Subcutaneous abdominal adipose tissue (tissue), 5 donors: Measurements from ENCODE around the gene OR13D1.
"Not testable (repeated sequence)": the region's sequence is repeated elsewhere in the genome, so short reads cannot be mapped to it uniquely, and the experiment has no call there.

ENCODE experiments used
- H3K27ac ChIP-seq: one replicate; pipeline ENCODE4 v1.7.0; 2013; ENCODE audit warnings: low read depth, mild to moderate bottlenecking, inconsistent platforms, low read length, moderate library complexity
- H3K27me3 ChIP-seq, 5 donors: one replicate each; pipeline ENCODE4 v1.7.0; 2013; ENCODE audit warnings: low read length in 5 of 5, inconsistent platforms in 1 of 5; ENCODE audit not compliant: control insufficient read depth in 5 of 5, insufficient read depth in 4 of 5
- H3K36me3 ChIP-seq, 5 donors: one replicate each; pipeline ENCODE4 v1.7.0; 2013; ENCODE audit warnings: low read length in 5 of 5; ENCODE audit not compliant: control insufficient read depth in 5 of 5, insufficient read depth in 5 of 5
- H3K4me1 ChIP-seq, 5 donors: one replicate each; pipeline ENCODE4 v1.7.0; 2013; ENCODE audit warnings: low read length in 5 of 5, mild to moderate bottlenecking in 3 of 5, moderate library complexity in 1 of 5; ENCODE audit not compliant: control insufficient read depth in 5 of 5, insufficient read depth in 5 of 5
- H3K4me3 ChIP-seq, 5 donors: one replicate each; pipeline ENCODE4 v1.7.0; 2013; ENCODE audit warnings: low read length in 5 of 5, low read depth in 1 of 5
- H3K9ac ChIP-seq, 5 donors: one replicate each; pipeline ENCODE4 v1.7.0; 2013; ENCODE audit warnings: low read length in 5 of 5, mild to moderate bottlenecking in 4 of 5, moderate library complexity in 3 of 5
- H3K9me3 ChIP-seq, 5 donors: one replicate each; pipeline ENCODE4 v1.7.0; 2013; ENCODE audit warnings: low read length in 5 of 5; ENCODE audit not compliant: control insufficient read depth in 5 of 5
- donor health status: healthy.
- donor health status: healthy.
- donor health status: healthy.
- donor health status: healthy.
- donor health status: healthy.

Gene OR13D1, protein sequence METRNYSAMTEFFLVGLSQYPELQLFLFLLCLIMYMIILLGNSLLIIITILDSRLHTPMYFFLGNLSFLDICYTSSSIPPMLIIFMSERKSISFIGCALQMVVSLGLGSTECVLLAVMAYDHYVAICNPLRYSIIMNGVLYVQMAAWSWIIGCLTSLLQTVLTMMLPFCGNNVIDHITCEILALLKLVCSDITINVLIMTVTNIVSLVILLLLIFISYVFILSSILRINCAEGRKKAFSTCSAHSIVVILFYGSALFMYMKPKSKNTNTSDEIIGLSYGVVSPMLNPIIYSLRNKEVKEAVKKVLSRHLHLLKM

DNA sequence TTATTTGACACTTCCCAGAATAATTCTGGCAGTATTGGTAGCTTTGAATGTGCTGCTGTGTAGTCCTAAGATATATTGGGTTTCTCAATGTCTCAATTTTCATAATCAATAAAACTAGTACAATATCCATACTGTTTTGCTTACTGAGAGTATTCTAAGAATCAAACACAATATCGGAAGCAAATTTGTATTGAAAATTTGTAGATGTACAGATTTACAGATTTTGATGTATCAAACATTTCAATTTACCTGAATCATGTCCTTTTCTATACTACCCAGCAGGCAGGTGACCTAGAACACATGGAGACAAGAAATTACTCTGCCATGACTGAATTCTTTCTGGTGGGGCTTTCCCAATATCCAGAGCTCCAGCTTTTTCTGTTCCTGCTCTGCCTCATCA lies at the start of gene OR13D1:
Gene OR13D1 (plus strand): TSS at position 301 of the 400 bp plus-strand sequence. CDS start 0 bp downstream, at position 301.
- no peaks in the 10 kb centered on the region for H3K27me3 ChIP-seq
- H3K9ac ChIP-seq, result no peak within 1 kb of the TSS
- H3K4me1 ChIP-seq, result no peaks in the 10 kb centered on the region
- H3K27ac ChIP-seq, result no peak within 1 kb of the TSS
- H3K9me3 ChIP-seq, result no peaks in the 10 kb centered on the region
- H3K36me3 ChIP-seq, result no peaks in the 10 kb centered on the region
- H3K4me3 ChIP-seq, result no peak within 1 kb of the TSS

- H3K9me3 ChIP-seq, result peaks cover 0 to 2% (median under 1%) of the 10 kb centered on the region in 5 donors
- H3K9ac ChIP-seq, result no peak overlapping the region
- H3K4me3 ChIP-seq, result no peak overlapping the region
- no peaks in the 10 kb centered on the region for H3K36me3 ChIP-seq
- H3K27me3 ChIP-seq, result no peaks in the 10 kb centered on the region
- no peak overlapping the region for H3K27ac ChIP-seq
- H3K4me1 ChIP-seq, result no peaks in the 10 kb centered on the region
Observed at GRCh38 chr9:104658496-104659195, 35.7 kb upstream of the OR13D1 start.

- no peaks in the 10 kb centered on the region for H3K4me1 ChIP-seq
- no peaks in the 10 kb centered on the region for H3K36me3 ChIP-seq
- no peak overlapping the region for H3K4me3 ChIP-seq
- H3K9me3 ChIP-seq, result no peaks in the 10 kb centered on the region
- no peaks in the 10 kb centered on the region for H3K27me3 ChIP-seq
- no peak overlapping the region for H3K9ac ChIP-seq
- H3K27ac ChIP-seq, result no peak overlapping the region
Observed at GRCh38 chr9:104675611-104676010, 18.7 kb upstream of the OR13D1 start.

- Histone ChIP-seq H3K27ac (no peak overlapping the region), H3K27me3 (no peaks in the 10 kb centered on the region), H3K36me3 (no peaks in the 10 kb centered on the region), H3K9ac (no peak overlapping the region), H3K9me3 (no peaks in the 10 kb centered on the region), H3K4me3 (no peak overlapping the region), H3K4me1 (peaks cover 0 to 3% (median 0%) of the 10 kb centered on the region in 5 donors)
Observed at GRCh38 chr9:104682642-104683041, 11.7 kb upstream of the OR13D1 start.

- Histone ChIP-seq H3K9ac (no peak overlapping the region), H3K4me1 (peaks cover 0 to 3% (median 0%) of the 10 kb centered on the region in 5 donors), H3K9me3 (no peaks in the 10 kb centered on the region), H3K36me3 (no peaks in the 10 kb centered on the region), H3K27ac (no peak overlapping the region), H3K4me3 (no peak overlapping the region), H3K27me3 (no peaks in the 10 kb centered on the region)
Observed at GRCh38 chr9:104686081-104686480, 8.2 kb upstream of the OR13D1 start.

DNA sequence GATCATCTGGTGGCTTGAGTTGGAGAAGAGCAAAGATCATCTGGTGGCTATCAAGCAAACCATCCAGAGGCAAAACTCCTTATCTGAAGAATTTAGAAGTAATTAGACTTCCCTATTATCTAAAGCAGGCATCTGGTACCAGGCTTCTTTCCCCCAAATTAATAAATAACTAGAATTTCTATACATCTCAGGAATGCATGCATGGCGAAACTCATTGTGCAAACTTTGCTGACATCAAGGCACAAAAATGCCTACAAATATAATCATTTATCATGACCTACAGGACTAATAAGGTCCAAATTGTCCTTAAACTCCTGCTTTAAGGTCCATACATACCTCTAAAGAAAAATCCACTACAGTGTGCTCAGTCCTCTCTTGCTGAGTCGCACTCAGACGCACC lies 6.0 kb downstream of the OR13D1 start:
- Histone ChIP-seq H3K27ac (no peak overlapping the region), H3K9ac (no peak overlapping the region), H3K4me3 (no peak overlapping the region)

GRCh38 chr9:104708737-104709136 lies 14.4 kb downstream of the OR13D1 start:
- H3K4me1 ChIP-seq, H3K36me3 ChIP-seq, H3K4me3 ChIP-seq, H3K27me3 ChIP-seq, H3K27ac ChIP-seq, H3K9ac ChIP-seq, H3K9me3 ChIP-seq: not testable (repeated sequence)

More for the DNA sequence above, 6.0 kb downstream of the OR13D1 start:
- Histone ChIP-seq H3K9me3 (no peaks in the 10 kb centered on the region), H3K27me3 (no peaks in the 10 kb centered on the region), H3K36me3 (no peaks in the 10 kb centered on the region), H3K4me1 (no peaks in the 10 kb centered on the region)

DNA sequence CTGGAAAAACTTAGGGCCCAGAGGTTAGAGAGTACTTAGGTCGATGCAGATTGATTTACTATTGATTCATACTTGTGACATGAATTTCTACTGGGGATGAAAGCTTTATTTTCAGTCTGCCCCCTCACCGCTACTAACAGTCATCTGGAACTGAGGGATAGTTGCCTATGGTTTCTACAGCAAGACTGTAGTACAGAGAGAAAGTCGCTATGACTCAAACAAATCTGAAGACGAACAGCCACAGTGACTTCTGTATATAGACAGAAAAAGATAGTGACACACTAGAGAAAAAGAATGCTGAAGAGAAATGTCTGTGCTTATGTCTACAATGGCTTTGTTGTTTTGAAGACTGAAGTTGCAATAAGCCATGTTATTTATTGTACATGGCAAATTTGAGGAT lies 17.3 kb downstream of the OR13D1 start:
- Histone ChIP-seq H3K4me1 (no peaks in the 10 kb centered on the region), H3K9me3 (no peaks in the 10 kb centered on the region), H3K9ac (no peak overlapping the region), H3K27me3 (no peaks in the 10 kb centered on the region), H3K4me3 (no peak overlapping the region), H3K27ac (no peak overlapping the region), H3K36me3 (no peaks in the 10 kb centered on the region)

- Histone ChIP-seq H3K4me1 (peaks cover 0 to 4% (median 0%) of the 10 kb centered on the region in 5 donors), H3K9ac (no peak overlapping the region), H3K27ac (no peak overlapping the region), H3K9me3 (peaks cover 0 to 3% (median 0%) of the 10 kb centered on the region in 5 donors), H3K27me3 (no peaks in the 10 kb centered on the region), H3K36me3 (no peaks in the 10 kb centered on the region), H3K4me3 (no peak overlapping the region)
Observed at GRCh38 chr9:104725014-104725413, 30.7 kb downstream of the OR13D1 start.

DNA sequence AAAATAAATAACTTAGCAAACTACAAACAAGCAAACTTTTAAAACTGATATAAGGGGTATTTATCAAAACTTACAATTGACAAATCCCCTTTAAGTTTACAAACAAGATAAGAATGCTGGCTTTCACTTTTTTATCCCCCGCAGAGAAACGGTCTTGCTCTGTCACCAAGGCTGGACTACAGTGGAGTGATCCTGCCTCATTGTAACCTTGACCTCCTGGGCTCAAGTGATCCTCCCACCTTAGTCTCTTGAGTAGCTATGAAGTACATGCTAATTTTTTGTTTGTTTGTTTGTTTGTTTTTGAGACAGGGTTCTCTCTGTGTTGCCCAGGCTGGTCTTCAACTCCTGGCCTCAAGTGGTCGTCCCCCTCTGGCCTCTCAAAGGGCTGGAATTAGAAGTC lies 44.1 kb downstream of the OR13D1 start:
- Histone ChIP-seq H3K9me3 (no peaks in the 10 kb centered on the region), H3K9ac (no peak overlapping the region), H3K4me3 (no peak overlapping the region), H3K27me3 (no peaks in the 10 kb centered on the region), H3K4me1 (no peaks in the 10 kb centered on the region), H3K36me3 (no peaks in the 10 kb centered on the region), H3K27ac (no peak overlapping the region)
